ENCODE measurements around the gene CIAO2A. TPM values are rescaled to one million over a fixed set of nuclear protein-coding genes. Genes with fewer than 3 reads are reported as not detected.

CIAO2A gene
- total RNA-seq, 4 donors from 2014 or later, result 40.3 to 162 (median 55.5) TPM

GRCh38 chr15:64029110-64029509 is 64.5 kb downstream of the CIAO2A start:
- no peak for TF ChIP-seq CTCF (IDR thresholded peaks at IDR 0.05; ENCODE audit: low read depth)

DNA sequence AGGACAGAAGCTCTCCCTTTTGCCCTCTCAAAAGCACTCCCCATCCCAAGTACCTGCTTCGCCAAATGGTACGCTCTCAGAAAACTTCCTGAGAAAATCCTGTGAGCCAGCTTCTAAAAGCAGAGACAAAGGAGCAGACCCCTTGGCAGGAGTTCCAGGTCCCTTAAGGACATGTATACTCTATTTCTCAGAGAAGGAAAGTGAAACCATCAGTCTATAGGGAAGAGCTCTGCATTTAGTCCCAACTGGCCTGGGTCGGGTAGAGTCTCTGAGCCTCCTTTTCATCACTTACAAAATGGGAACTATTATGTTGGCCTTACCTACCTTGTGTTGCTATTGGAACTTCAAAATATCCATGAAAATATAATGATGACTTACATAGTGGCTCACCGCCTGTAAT is 67.0 kb downstream of the CIAO2A start:
- no peak for TF ChIP-seq CTCF (IDR thresholded peaks at IDR 0.05; ENCODE audit: low read depth)

DNA sequence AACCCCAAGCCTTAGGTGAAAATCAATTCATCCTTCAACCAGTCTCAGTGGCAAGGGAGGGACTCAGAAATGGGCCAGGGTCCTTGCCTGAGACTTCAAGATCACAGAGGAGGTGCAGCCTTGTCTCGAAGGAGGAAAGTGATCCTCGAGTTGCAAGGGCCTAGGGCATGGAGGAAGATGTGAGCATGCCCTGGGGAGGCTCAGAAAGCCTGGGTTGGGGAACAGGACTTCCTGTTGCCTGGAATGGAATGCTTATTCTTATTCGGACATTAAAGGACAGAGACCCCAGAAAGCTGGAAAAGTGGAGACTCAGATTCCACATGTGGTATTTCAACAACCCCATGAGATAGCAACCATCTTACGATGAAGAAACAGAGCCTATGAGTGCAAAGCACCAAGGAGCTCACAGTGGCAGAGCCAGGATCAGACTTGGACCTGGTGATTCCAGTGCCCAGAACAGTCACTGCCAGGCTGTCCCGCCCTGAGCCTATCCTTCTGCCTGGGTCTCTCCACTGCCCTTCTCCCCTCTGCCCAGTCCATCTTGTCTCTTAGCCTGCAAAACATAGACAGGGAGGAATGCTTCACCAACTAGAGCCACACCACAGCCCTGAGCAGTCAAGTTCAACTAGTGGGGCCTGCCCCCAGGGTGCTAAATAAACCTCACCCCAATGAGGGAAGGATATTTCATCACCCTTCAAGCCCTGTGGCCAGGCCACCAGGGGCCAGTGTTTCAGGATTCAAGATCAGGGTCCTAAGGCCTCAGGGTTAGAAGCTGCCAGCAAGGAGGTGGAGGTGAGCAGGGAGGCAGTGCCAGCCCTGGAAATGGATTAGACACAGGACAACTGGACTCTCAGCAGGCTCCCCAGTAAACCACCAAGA is 69.2 kb downstream of the CIAO2A start:
- TF ChIP-seq CTCF (IDR thresholded peaks at IDR 0.05; ENCODE audit: low read depth), result no peak

GRCh38 chr15:64023220-64023619 is 70.4 kb downstream of the CIAO2A start:
- TF ChIP-seq CTCF (IDR thresholded peaks at IDR 0.05; ENCODE audit: low read depth), result no peak

GRCh38 chr15:64022571-64022970 is 71.1 kb downstream of the CIAO2A start:
- TF ChIP-seq CTCF (IDR thresholded peaks at IDR 0.05; ENCODE audit: low read depth), result no peak

Small RNA genes within 50 kb of the gene (small RNA-seq; reads per million reads assigned to genes)
- 0.49 reads per million for gene RF00019

Other genes with a start within 250 kb of the CIAO2A start
- gene DAPK2, start 47.4 kb downstream of the CIAO2A start, total RNA-seq, result 100 to 1,000 TPM in 1 of 4 donors, 10 to 100 TPM in 3; 15.5 to 112 (median 57.5) TPM
- gene SNX1, start 2.1 kb upstream of the CIAO2A start, total RNA-seq, result 100 to 1,000 TPM; 112 to 125 (median 118) TPM
- 1 to 10 TPM in 1 of 4 donors, under 1 TPM in 2, not detected in 1; 0.22 to 1.0 (median 0.75) TPM for gene SNX22, start 57.9 kb upstream of the CIAO2A start, total RNA-seq
- gene PPIB, start 69.2 kb upstream of the CIAO2A start, total RNA-seq, result 100 to 1,000 TPM; 224 to 292 (median 246) TPM

Measured in subcutaneous adipose tissue (tissue), 4 donors.